ENCODE data around the gene EHMT1.
"Not testable (repeated sequence)": the region's sequence is repeated elsewhere in the genome, so short reads cannot be mapped to it uniquely, and the experiment has no call there.

EHMT1 gene

DNA sequence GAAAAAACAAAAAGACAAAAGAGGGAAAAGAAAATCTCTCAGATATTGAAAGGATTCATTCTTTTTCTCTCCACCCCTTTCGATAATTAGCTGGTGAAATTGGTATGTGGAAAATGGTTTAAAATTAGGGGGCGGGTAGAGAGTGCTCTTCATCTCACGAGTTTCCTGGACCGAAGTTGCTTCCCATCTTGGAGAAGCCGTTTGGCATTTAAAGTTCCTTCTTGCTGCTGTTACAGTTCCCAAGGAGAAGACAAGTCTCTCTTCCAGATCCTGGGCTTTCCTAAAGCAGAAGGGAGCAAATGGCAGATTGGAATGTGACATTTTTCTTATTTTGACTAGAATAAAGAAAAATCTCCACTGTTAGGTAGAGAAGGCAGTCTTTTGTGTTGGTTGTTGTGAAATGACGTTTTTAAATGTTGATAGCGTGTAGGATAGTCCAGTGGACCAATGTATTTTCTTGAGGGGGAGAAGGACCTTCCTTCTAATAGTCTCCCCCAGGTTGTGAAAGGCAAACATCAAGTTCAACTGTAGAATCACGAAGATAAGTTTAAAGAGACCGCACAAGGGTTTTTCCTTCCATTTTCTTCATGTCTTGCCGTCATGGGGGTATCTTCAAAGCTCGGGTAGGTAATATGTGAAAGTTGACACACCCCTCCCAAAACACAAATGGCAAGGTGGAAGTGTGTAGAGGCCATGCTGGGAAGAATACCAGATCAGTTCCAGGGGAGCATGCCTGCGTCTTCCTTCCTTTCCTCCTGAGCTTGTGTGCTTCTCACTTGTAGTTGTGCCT is 77.5 kb downstream of the EHMT1 start:
- DNase-seq = no peak

DNA sequence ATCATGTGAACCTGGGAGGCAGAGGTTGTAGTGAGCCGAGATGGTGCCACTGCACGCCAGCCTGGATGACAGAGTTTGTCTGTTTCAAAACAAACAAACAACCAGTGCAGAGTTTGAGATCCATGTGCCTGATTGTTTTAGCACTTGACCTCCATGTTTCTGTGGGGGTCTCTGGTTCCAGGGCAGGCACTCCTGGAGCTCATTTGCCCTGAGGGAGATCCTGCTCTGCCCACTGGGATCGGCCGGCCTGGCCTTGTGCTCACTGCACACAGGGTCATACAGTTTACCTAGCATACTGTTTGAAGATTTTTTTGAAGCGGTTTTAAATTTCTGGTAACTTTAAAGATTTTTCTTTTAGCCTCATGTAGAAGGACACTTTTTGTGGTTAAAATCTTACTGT is 78.4 kb downstream of the EHMT1 start:
- no peak for DNase-seq

DNA sequence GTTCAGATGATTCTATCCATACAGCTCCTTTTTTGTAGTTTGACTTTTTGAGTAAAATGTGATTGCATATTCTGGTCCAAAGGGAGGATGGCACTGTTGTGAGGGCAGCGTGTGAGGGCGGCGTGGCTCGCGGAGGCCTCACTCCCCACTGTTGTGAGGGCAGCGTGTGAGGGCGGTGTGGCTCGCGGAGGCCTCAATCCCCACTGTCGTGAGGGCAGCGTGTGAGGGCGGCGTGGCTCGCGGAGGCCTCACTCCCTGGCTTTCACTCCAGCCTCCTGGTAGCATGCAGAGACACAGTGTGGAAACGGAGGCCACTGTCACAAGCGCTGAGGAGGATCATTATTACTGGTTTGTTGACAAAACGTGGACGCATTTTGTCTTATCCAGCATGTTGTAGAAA is 79.0 kb downstream of the EHMT1 start:
- DNase-seq = no peak

DNA sequence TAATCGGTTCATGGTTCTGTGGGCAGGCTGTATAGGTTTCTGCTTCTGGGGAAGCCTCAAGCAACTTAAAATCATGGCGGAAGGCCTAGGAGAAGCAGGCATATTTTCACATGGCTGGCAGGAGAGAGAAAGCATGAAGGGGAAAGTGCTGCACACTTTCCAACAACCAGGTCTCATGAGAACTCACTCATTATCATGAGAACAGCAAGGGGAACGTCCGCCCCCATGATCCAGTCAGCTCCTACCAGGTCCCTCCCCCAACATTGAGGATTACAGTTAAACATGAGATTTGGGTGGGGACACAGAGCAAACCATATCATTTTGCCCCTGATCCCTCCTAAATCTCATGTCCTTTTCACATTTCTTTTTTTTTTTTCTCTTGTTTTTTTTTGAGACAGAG is 82.1 kb downstream of the EHMT1 start:
- no peak for DNase-seq

DNA sequence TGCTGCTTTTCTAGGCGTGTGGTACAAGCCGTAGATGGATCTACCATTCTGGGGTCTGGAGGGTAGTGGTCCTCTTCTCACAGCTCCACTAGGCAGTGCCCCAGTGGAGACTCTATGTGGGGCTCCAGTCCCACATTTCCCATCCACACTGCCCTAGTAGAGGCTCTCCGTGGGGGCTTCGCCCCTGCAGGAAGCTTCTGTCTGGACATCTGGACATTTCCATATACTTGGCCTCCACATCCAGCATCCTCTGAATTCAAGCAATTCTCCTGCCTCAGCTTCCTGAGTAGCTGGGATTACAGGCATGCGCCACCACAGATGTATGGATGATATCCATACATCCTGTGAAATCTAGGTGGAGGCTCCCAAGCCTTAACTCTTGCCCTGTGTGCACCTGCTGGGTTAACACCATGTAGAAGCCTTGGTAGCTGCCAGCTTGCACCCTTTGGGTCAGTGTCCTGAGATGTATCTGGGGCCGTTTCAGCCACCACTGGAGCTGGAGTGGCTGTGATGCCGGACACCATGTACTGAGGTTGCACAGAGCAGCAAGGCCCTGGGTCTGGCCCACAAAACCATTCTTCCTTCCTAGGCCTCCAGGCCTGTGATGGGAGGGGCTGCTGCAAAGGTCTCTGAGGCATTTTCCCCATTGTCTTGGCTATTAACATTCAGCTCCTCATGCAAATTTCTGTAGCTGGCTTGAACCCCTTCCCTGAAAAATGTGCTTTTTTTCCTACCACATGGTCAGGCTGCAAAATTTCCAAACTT is 84.0 kb downstream of the EHMT1 start:
- no peak for DNase-seq

DNA sequence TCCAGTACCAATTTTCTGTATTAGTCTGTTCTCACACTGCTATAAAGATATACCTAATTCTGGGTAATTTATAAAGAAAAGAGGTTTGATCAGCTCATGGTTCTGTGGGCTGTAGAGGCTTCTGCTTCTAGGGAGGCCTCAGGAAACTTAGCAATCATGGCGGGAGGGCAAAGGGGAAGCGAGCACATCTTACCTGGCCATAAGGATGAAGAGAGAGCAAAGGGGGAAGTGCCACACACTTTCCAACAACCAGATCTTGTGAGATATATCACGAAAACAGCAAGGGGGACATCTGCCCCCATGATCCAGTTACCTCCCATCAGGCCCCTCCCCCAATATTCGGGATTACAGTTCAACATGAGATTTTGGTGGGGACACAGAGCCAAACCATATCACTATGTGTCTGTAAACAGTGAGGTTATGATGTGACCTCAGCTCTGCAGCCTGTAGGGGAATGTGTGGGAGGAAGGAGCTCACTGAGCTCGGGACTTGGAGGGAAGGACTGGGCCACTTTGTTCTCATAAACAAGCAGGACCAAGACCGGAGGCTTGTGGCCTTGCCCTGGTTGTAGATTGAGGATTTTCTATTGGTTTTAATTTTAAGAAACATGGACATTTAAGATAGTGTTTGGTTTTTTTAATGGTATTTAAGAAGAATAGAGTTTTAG is 85.2 kb downstream of the EHMT1 start:
- DNase-seq = no peak

DNA sequence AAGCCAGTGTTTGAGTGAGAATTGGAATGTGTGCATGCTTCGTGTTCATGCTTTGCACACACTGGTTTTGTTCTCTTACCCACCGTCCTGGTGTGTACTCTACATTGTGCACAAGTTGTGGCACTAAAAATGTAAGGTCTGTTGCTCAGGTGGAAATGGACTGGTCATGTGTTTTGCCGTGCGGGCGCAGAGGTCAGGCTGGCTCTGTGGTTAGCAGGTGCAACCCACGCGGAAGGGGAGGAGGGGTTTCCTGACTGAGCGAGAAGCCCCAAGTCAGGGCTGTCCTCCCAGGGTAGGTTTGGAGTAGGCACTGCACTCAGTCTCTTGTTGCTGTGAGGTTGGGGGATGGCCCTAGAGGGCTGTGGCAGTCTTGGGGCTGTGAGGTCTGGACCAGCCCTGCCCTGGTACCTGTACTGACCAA is 86.6 kb downstream of the EHMT1 start:
- no peak for DNase-seq

DNA sequence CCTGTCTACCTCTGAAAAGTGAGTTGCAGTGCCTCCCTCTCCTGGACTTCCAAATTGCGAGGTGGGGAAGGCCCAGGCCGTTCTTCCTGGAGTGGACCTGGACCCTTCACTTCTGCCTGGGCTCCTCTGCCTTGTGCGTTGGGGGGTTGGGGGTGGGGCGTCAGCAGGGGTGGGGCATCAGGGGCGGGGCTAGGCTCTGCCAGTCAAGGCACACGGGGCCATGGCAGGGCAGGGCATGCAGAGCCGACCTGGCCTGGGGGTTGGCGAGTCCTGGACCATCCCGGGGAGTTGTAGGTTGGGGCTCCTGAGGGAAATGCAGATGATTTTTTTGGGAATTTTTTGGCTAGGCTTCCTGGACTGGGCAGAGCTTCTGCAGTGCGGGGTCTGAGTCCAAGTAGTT is 87.1 kb downstream of the EHMT1 start:
- DNase-seq = no peak

DNA sequence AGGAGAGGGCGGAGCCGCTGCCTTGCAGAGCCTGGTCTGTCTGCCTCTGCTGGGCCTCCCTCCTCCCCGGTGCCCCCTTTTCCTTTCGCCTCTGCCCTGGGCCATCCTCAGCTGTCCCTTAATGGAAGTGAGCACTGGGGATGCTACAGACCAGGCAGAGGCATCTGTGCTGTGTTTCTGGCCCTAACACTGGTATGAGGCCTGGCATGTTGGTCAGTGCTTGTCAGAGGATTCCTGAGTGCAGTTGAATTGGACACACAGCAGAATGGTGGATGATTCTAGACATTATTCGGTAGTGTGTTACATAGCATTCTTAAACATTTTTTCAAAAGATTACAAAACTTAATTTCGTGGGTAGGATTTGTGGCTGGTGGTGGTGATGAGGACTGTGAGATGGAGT is 88.6 kb downstream of the EHMT1 start:
- no peak for DNase-seq

DNA sequence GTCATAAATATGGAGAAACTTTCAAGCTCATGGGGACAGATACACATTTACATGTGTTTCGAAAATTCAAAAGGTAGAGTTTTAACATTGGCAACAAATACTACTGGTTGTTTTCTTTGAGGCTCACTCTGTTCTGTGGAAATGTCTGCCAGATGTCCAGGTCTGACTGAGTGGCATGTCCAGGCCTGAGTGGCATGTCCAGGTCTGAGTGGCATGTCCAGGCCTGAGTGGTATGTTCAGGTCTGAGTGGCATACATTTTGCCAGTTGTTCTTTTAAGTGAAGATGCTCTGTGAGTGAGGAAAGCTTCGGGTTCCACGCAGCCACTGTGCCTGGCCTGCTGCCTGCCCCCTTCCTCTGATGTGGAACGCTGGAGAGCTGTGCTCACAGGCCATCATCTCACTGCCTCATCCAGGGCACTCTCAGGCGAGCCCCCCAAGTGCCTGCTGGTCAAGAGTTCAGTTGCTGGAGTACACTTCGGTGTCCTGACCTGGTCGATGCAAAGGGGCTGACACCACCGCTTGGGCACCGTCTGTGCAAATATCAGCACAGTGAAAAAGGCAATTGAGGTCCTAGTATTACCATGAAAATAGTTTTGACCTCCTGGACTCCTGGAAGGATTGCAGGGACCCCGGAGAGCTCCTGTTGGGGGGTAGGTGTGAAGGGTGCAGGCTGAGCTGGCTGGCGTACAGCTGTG is 89.9 kb downstream of the EHMT1 start:
- no peak for DNase-seq

DNA sequence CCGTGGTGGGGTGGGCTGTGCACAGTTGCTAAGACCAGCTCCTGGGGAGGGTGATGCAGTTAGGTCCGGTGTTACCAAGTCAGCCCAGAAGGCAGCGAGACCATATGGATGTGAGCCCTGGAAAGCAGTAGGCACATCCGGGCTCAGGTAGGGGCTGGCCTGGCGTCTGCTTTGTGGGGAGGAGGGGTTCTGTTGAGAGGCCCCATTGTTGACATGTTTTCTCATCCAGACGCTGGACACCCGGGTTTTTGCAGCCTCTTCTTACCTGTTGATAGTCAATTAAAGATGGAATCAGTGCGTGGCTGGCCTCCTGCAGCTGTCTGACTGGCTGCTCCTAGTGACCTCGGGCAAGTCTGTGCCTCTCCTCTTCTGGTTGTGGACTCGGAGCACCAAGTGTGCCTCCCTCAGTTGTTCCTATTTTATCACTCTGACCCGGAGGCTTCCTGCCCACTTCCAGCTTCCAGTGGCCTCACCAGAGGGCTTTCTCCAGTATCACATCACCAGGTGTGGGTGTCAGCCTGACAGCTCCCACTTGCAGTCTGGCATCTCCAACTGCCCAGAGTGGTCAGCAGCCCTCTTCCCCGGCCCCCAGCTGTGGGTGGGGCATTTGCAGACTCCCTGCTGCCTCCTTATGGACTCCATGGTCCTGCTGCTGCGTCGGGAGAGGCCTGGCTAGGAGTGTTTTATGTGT is 90.8 kb downstream of the EHMT1 start:
- no peak for DNase-seq

DNA sequence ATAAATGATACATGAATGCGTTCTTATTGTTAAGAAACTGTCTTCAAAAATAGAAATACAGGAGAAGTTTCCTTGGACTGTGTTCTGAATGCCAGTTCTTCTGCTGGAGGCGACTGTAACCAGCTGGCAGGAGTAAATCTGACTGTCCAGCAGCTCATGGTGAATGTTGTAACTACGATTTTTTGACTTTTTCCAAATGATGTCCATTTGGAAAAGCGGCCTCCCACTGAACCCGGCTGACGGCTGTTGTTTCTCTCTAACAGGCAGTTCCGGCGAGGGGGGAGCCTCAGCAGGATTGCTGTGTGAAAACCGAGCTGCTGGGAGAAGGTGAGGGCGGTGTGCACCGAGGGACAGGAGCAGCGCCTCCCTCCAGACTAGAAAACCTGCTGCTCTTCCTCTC is 91.9 kb downstream of the EHMT1 start:
- DNase-seq = no peak

DNA sequence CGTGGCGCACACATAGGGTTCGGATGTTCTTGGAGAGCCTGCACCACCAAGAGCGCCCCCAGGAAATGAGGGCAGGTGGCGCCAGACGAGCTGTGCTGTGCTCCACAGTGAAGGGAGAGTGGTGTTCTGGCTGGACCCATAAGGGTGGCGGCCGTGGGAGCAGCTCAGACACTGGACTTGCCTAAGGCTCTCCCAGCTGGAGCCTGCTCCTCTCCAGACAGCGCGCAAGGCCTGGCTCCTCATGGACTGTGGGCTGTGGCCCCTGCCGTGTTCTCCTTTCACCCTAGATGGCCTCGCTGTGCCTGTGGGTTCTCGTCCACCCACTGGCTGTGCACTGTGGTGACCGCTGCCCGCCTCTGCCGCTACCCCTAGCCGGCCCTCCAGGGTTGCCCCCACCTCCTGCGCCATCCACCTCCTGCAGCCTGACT is 92.9 kb downstream of the EHMT1 start:
- DNase-seq = no peak

DNA sequence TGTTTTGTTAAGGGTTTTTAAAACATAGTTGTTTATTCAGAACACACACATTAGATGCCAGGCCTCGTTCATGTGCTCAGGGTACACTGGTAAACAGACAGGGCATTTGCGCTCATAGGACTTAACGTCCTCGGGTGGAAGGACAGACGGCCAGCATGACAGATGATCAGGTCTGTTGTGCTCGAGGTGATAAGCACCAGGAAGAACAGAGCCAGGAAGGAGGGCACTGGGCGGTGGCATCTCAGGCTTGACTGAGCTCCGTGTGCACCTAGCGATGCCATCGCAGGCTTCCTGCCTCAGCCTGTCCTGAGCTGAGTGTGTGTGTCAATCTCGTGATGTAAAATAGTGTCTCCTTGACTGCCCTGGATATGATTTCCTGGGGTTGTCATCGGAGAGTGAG is 96.5 kb downstream of the EHMT1 start:
- DNase-seq = no peak

DNA sequence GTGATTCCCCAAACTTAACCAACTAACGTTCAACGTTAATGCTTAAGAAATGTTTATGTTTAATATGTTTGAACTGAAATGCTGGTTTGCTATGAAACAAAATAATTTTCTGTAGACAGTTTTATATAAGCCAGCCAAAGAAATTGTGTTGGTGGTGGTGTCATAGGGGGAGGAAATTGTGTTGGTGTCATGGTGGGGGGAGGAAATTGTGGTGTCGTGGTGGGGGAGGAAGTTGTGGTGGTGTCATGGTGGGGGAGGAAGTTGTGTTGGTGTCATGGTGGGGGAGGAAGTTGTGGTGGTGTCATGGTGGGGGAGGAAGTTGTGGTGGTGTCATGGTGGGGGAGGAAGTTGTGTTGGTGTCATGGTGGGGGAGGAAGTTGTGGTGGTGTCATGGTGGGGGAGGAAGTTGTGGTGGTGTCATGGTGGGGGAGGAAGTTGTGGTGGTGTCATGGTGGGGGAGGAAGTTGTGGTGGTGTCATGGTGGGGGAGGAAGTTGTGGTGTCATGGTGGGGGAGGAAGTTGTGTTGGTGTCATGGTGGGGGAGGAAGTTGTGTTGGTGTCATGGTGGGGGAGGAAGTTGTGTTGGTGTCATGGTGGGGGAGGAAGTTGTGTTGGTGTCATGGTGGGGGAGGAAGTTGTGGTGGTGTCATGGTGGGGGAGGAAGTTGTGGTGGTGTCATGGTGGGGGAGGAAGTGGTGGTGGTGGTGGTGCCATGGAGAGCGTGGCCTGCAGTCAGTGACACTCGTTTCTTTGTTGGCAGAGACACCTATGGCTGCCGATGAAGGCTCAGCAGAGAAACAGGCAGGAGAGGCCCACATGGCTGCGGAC is 97.3 kb downstream of the EHMT1 start:
- DNase-seq = not testable (repeated sequence)

DNA sequence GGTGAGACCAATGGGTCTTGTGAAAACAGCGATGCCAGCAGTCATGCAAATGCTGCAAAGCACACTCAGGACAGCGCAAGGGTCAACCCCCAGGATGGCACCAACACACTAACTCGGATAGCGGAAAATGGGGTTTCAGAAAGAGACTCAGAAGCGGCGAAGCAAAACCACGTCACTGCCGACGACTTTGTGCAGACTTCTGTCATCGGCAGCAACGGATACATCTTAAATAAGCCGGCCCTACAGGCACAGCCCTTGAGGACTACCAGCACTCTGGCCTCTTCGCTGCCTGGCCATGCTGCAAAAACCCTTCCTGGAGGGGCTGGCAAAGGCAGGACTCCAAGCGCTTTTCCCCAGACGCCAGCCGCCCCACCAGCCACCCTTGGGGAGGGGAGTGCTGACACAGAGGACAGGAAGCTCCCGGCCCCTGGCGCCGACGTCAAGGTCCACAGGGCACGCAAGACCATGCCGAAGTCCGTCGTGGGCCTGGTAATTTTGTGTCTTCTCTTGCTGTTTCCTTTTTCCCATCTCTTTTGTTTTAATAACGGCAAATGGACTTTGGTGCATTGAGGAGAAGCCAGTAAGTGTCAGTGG is 98.0 kb downstream of the EHMT1 start:
- no peak for DNase-seq

DNA sequence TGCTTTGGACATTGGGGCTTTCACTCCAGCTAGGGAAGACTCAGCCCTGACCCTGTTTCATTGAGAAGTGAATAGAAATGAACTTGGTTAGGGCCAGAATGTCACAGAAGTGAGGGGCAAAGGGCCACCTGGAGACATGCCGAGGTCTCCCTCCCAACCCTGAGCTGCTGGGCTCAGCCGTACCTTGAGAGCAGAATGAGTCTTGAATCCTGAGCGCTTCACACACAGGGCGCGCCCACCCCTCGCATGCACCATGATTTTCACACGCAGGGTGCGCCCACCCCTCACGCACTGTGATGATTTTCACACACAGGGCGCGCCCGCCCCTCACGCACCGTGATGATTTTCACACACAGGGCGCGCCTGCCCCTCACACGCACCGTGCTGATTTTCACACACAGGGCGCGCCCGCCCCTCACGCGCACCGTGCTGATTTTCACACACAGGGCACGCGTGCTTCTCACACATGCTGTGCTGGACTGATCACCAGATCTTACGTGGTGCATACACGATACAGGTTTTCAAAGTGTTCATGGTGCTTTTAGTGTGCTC is 99.0 kb downstream of the EHMT1 start:
- no peak for DNase-seq

DNA sequence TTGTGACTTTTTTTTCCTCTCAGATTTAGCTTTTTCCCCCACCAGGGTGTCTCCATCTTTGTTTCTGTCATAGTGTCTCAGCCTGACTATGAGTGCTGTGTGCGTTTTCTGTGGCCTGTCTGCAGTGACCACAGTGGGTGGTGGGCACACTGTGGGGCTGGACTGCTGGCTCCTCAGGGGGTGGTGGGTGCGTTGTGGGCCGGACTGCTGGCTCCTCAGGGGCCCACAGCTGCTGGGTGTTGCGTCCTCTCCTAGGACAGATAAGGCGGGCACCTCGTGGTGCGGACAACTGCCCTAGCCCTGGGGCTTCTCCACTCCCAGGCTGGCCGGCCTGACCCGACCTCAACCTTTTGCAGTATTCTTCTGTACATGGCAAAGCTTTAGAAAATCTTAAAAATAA is 100.4 kb downstream of the EHMT1 start:
- no peak for DNase-seq

DNA sequence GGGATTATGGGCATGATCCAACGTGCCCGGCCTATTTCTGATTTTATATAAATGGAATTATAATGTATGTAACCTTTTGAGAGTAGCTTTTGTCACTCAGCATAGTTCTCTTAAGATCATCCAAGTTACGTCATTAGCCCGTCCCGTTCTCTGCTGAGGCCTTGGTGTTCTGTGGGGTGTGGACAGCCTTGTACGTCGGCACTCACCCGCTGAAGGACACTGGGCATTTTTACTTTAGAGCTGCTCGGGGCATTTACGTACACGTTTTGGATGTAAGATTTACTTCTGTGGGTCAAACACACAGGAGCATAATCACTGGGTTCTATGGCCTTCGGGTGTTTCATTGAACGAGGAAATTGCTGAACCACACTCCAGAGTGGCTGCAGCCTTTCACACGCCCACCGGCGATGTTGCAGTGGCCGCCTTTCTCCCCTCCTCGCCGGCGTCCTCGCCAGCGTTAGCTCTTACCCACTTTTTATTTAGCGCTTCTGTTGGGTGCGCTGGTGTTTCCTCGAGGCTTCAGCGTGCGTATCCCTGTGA is 101.8 kb downstream of the EHMT1 start:
- no peak for DNase-seq

DNA sequence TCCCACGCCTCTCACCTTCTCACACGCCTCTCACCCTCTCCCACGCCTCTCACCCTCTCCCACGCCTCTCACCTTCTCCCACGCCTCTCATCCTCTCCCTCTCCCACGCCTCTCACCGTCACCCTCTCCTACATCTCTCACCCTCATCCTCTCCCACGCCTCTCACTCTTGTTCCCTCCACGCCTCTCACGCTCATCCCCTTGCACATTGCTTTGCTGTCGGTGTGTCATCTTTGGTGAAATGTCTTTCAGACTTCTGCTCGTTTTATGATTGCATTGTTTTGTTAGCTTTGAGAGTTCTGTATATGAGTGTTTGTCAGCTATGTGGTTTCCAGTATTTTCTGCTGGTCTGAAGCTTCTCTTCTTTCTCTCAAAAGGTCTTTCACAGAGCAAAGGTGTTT is 102.7 kb downstream of the EHMT1 start:
- no peak for DNase-seq

DNA sequence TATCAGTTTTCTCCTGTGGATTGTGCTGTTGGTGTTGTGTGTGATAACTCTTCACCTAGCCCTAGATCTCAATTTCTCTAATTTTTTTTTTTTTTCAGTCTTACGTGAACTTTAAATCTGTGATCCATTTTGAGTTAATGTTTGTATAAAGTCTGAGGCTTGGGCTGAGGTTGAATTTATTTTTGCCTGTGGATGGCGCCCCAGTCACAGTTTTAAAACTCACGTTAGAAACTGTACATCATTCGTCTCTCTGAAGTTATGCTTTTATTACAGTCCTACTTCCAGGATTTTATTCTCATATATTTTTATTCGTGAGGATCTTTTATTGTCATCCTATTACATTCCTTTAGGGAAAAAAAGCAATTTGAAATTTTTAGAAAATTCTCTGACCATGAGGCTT is 103.1 kb downstream of the EHMT1 start:
- DNase-seq = no peak
